ENCODE data around the gene MINDY3.

Gene MINDY3

DNA sequence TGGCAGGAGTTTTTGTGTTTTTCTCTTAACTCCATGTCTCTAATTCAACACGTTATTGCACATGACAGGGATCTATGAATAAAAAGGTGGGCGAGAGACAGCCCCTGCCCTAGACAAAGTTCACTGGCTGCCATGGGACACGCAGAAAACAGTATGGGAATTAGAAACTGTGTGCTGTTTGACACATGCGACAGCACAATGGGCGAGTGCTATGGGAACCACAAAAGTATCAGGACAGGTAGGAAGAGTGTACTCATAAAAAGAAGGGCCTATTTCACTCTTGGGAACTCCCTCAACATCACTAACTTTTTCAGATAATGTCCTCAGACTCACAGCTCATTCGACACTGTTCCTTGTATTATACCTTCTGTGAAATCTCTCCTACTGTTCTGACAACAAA, 45.7 kb downstream of the MINDY3 start:
- DNase-seq (ENCODE audit: low read depth in 1 of 2, low spot score in 1 of 2): no peak
- in situ Hi-C loops (cut with HindIII; ENCODE audit: low pct_unique_long_range_greater_than_20kb, low sequenced_read_pairs): no loop called here
- no peak for TF ChIP-seq JUND (IDR thresholded peaks at IDR 0.05; ENCODE audit: low read depth)

DNA sequence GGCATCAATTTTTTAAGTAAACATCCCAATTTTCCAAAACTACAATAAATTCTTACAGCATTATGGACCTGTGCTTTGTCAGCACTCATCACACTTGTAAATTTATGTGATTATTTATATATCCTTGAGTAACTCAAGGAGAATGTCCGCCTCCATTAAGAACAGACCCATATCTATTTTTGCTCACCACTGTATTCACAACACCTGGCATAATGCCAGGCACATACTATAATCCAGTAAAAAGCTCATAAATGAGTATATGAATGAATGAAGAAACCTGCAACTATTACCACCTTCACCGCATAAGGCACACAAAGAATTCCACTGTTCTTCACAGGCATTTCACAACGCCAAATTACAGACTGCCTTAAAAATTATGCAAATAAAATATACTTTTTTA, 46.9 kb downstream of the MINDY3 start:
- TF ChIP-seq JUND (IDR thresholded peaks at IDR 0.05; ENCODE audit: low read depth): no peak

DNA sequence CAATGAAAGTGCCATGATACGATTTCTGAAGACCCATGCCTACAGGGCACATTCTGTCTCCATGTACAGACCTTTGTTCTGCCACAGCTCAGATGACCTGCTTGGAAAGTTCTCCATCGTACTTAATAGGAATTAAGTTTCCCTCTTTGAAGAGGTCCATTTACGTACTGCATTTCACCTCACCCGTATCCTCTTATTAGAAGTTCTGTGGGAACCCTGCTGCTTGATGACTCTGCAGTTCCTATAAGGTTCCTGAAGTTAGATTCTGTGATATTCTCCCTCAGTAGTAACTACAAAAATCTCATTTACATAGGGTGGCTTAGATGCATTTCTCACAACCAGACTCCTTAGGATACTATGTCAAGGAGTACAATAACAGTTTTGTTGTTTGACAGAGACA, 50.9 kb downstream of the MINDY3 start:
- TF ChIP-seq JUND (IDR thresholded peaks at IDR 0.05; ENCODE audit: low read depth): no peak
- in situ Hi-C loops (cut with HindIII; ENCODE audit: low pct_unique_long_range_greater_than_20kb, low sequenced_read_pairs): no loop called here
- DNase-seq (ENCODE audit: low read depth in 1 of 2, low spot score in 1 of 2): no peak

More for the DNA sequence above, 46.9 kb downstream of the MINDY3 start:
- no peak for DNase-seq (ENCODE audit: low read depth in 1 of 2, low spot score in 1 of 2)
- in situ Hi-C loops (cut with HindIII; ENCODE audit: low pct_unique_long_range_greater_than_20kb, low sequenced_read_pairs): no loop called here

DNA sequence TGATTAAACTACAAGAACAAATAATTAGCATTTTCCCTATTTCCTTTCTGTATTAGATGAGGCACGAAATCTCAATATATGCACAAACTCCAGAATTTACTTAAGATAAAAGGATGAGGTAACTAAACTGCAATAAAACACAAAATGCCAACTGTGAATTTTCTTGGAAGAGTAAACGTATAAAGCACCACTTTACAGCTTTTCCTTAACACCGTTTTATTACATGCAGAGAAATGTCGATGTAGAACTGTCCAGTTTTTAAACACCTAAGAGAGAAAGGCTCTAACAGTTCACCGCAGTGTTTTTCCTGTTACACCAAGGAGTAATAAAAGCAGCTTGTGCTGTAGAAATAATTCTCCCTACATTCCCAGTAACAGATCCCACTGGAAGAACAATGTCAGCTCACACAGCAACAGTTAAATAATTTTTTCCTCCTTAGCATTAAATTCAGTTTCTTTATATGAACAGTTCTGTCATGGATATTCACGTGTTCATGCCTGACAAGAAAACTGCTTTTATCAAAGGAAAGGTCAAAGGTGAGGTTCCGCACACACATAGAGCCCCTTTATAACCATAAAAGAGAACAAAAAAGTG, 52.0 kb downstream of the MINDY3 start:
- DNase-seq (ENCODE audit: low read depth in 1 of 2, low spot score in 1 of 2): no peak
- in situ Hi-C loops (cut with HindIII; ENCODE audit: low pct_unique_long_range_greater_than_20kb, low sequenced_read_pairs): no loop called here
- no peak for TF ChIP-seq JUND (IDR thresholded peaks at IDR 0.05; ENCODE audit: low read depth)

DNA sequence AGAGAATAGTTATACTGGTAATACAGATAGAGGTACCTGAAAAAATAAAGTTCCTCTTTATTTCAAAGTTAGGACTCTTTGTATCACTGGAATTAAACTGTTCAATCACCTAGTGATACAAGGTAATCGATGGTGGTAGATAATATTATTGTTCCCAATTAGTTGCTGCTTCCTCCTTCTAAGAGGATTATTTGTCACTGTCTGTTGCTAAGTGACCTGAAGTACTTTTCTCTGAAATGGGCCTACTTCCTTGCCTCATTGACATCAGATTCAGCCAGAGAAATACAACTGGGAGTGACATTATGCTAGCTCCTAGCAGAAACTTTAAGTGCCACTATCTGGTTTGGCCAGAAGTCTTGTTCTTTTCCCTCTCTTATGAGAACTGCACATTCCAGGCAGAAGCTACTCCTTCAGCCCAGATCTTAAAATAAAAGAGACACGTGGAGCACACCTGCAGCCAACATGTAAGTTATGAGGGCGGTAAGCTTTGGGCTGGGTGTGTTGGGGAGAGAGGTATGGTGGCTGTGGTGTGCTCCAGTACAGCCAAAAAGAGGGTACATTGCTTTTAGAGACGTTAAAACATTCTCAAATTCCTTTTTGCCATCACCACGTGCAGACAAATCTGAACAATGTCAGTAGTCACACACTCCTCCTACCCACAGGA, 54.8 kb downstream of the MINDY3 start:
- no peak for DNase-seq (ENCODE audit: low read depth in 1 of 2, low spot score in 1 of 2)
- TF ChIP-seq JUND (IDR thresholded peaks at IDR 0.05; ENCODE audit: low read depth): no peak
- in situ Hi-C loops (cut with HindIII; ENCODE audit: low pct_unique_long_range_greater_than_20kb, low sequenced_read_pairs): no loop called here

DNA sequence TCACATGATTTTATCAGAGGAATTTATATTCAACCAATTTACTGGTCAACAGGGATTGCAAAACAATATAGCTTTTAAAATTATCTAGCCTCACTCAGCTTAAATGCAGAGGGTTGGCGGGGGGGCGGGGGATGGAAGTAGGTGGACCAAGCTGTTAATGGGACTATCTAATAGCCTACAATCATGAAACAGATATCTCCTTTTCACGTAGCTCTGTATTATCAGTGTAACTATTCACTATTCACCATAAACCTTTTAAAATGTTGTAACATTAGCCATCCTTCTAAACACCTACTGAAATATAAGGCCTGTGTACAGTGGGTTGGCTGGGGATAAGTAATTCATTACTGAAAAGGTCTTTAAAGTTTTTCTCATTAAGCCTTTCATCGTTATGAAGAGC, 56.2 kb downstream of the MINDY3 start:
- no peak for DNase-seq (ENCODE audit: low read depth in 1 of 2, low spot score in 1 of 2)

DNA sequence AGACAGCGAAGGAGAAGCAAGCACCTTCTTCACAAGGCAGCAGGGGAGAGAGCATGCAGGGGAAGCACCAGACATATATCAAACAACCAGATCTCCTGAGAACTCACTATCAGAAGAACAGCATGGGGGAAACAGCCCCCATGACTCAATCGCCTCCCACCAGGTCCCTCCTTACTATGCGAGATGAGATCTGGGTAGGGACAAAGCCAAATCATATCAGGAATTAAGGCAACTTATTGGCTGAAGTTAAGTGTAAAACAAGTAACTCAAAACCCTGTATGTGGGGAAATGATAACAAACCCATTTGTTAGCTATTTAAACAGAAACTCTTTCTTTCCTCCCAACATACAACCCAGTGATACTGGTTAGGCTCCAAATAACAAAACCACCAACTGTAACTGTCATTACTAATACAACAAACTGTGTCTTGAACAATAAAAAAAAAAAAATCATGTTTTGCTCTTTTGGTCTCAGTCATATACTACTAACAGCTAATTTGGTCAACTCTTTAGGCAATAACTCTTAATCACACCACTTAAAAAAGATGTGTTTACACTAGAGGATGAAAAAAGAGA, 57.8 kb downstream of the MINDY3 start:
- no peak for DNase-seq (ENCODE audit: low read depth in 1 of 2, low spot score in 1 of 2)
- no peak for TF ChIP-seq JUND (IDR thresholded peaks at IDR 0.05; ENCODE audit: low read depth)
- in situ Hi-C loops (cut with HindIII; ENCODE audit: low pct_unique_long_range_greater_than_20kb, low sequenced_read_pairs): no loop called here

More for the DNA sequence above, 56.2 kb downstream of the MINDY3 start:
- TF ChIP-seq JUND (IDR thresholded peaks at IDR 0.05; ENCODE audit: low read depth): no peak
- in situ Hi-C loops (cut with HindIII; ENCODE audit: low pct_unique_long_range_greater_than_20kb, low sequenced_read_pairs): no loop called here

DNA sequence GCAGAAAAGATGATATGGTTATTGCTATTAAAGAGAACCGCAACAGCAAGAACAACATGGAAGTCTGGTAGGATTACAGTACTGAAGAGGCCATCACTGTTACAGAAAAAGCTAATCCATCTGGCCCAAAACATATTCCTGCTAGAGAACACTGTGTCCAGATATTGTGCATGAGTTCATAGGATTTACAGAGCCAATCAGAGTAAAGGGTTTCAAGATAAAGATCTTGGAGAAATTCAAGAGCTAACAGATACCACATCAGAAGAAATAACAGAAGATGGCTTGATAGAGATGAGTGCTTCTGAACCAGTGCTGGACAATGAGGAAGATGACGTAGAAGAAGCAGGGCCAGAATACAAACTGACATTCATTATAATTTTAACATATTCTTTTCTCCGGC, 58.7 kb downstream of the MINDY3 start:
- no peak for TF ChIP-seq JUND (IDR thresholded peaks at IDR 0.05; ENCODE audit: low read depth)
- DNase-seq (ENCODE audit: low read depth in 1 of 2, low spot score in 1 of 2): no peak
- in situ Hi-C loops (cut with HindIII; ENCODE audit: low pct_unique_long_range_greater_than_20kb, low sequenced_read_pairs): no loop called here

DNA sequence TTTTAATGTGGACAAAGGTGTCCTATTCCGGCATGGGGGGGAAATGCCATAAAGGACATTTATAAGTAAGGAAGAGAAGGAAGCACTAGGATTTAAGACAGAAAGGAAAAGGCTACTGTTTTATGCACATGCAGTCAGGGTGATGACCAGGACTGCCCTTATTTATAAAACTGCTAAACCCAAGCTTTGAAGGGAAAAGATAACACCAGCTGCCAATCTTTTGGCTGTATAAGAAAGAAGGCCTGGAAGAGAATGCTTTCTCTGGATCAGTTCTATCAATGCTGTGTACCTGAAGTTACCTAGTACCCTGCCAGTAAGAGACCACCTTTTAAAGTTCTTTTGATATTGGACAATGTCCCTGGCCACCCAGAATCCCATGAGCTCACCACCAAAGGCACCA, 59.2 kb downstream of the MINDY3 start:
- in situ Hi-C loops (cut with HindIII; ENCODE audit: low pct_unique_long_range_greater_than_20kb, low sequenced_read_pairs): no loop called here
- DNase-seq (ENCODE audit: low read depth in 1 of 2, low spot score in 1 of 2): no peak
- TF ChIP-seq JUND (IDR thresholded peaks at IDR 0.05; ENCODE audit: low read depth): no peak

DNA sequence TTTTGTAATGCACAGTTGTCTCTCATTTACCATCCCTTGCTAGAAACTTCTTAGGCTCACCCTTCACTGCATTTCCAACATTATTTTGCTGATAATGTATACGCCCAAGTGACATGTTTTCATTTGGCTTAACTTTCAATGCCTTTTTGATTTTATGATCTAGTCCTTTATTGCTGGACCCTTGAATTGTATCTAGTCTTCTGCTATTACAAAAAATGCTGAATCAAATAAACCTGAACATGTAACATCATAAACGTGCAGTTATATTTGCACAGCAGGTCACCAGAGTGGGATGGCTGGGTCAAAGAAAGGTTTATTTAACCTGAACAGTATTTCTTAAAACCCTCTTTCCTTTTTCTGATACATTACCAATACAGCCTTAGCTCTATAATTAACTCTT, 63.0 kb downstream of the MINDY3 start:
- in situ Hi-C loops (cut with HindIII; ENCODE audit: low pct_unique_long_range_greater_than_20kb, low sequenced_read_pairs): no loop called here
- no peak for TF ChIP-seq JUND (IDR thresholded peaks at IDR 0.05; ENCODE audit: low read depth)
- no peak for DNase-seq (ENCODE audit: low read depth in 1 of 2, low spot score in 1 of 2)

DNA sequence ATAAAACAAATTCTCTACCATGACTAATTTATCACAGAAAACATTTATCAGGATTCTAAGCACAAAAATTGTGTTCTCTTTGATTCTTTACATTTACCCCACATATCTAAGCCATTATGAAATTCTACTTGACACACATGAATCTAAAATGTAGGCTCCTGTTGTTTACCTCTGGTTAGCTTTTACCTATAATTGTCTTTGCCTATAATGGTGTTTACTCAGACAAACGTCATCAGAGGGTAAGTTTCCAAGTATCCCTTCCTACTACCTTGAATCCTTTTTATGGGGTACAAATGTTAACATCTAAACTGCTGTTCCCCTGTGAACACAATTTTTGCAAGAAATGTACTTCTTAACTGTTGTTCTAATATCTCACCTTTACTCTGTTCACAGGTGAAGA, 63.5 kb downstream of the MINDY3 start:
- no peak for DNase-seq (ENCODE audit: low read depth in 1 of 2, low spot score in 1 of 2)
- no peak for TF ChIP-seq JUND (IDR thresholded peaks at IDR 0.05; ENCODE audit: low read depth)
- in situ Hi-C loops (cut with HindIII; ENCODE audit: low pct_unique_long_range_greater_than_20kb, low sequenced_read_pairs): no loop called here

DNA sequence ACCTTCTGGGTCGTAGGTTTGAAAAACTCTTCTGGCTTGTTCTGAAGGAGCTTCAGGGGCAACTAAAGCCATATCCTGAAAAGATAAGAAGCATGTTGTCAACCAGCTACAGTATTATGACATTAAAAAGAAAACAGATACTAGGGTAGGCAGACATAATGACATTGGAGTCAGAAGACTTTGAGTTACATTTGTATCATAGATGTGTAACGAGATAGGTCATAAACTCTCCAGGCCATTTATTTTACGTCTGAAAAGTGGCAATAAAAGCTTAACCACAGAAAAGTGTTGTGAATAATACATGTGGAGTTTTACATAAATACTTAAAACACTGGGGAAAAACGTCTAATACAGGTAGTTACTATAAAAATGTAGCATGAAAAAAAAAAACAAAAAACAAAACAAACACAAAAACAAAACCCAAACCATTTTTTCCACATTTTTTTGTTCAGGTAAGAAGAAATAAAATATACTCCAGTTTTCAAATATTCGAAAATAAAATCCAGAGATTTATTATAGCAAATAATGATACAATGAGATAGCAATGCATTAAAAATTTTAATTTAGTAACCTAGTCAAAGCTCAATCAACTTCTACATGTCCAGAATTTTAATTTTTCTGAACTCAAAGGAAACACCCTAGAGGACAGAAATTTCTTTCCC, 64.1 kb downstream of the MINDY3 start:
- TF ChIP-seq JUND (IDR thresholded peaks at IDR 0.05; ENCODE audit: low read depth): no peak
- in situ Hi-C loops (cut with HindIII; ENCODE audit: low pct_unique_long_range_greater_than_20kb, low sequenced_read_pairs): no loop called here
- DNase-seq (ENCODE audit: low read depth in 1 of 2, low spot score in 1 of 2): no peak
